SK-N-SH (cell line): ENCODE measurements around the gene MYO10. TPM values are rescaled to one million over a fixed set of nuclear protein-coding genes. Genes with fewer than 3 reads are reported as not detected.
"Not testable (repeated sequence)": the region's sequence is repeated elsewhere in the genome, so short reads cannot be mapped to it uniquely, and the experiment has no call there.

Experiments used
- CTCF ChIA-PET: fragments of 300-600, 350-600 bp; formaldehyde crosslinking; extraction: SDS; loops from one replicate; lab custom pipeline; 2021; lab: Yijun Ruan, JAX
- POLR2A ChIA-PET: fragments of 350-600 bp; sonication (Branson Sonifier 250); formaldehyde crosslinking; extraction: SDS; loops from one replicate; lab custom pipeline; 2020; ENCODE audit warnings: antibody characterized with exemption, inconsistent platforms; lab: Yijun Ruan, JAX
- DNase-seq: peaks from one replicate; pipeline ENCODE4 v3.0.0; 2012
- H2AFZ ChIP-seq: fragments of 200-600 bp; sonication (generic); 2 replicates; pipeline ENCODE4 v1.8.1; 2016; ENCODE audit warnings: antibody characterized with exemption, mild to moderate bottlenecking, low read depth
- H3F3A ChIP-seq: fragments of 200-600 bp; sonication (generic); replicated peaks from 2 replicates; pipeline ENCODE3; 2016; ENCODE audit warnings: antibody characterized with exemption, mild to moderate bottlenecking; ENCODE audit not compliant: insufficient read depth
- H3K27ac ChIP-seq, 2 experiments: fragments of 200-500 bp in 1 of 2; fragments of 200-600 bp in 1 of 2; sonication (Bioruptor generic) in 1 of 2; sonication (generic), shearing (Covaris generic) in 1 of 2; 2 replicates each; pipeline versions ENCODE4 v1.5.1 to v1.6.1; 2014 to 2016; ENCODE audit warnings: low read depth in 2 of 2, inconsistent platforms in 1 of 2, low read length in 1 of 2, mild to moderate bottlenecking in 1 of 2, mixed read lengths in 1 of 2
- H3K27me3 ChIP-seq: fragments of 200-600 bp; sonication (generic), shearing (Covaris generic); 2 replicates; pipeline ENCODE4 v1.6.1; 2016; ENCODE audit warnings: mixed run types; ENCODE audit not compliant: insufficient read depth
- H3K36me3 ChIP-seq, 2 experiments: fragments of 200-500 bp in 1 of 2; fragments of 200-600 bp in 1 of 2; sonication (Bioruptor generic) in 1 of 2; sonication (generic) in 1 of 2; replicated peaks in 1 of 2; 2 replicates each; pipeline versions ENCODE3 to v1.5.1; 2014 to 2016; ENCODE audit warnings: low read length in 1 of 2, mild to moderate bottlenecking in 1 of 2; ENCODE audit not compliant: insufficient read depth in 2 of 2, control insufficient read depth in 1 of 2
- H3K4me1 ChIP-seq, 2 experiments: fragments of 200-500 bp in 1 of 2; fragments of 200-600 bp in 1 of 2; sonication (Bioruptor generic) in 1 of 2; sonication (generic), shearing (Covaris generic) in 1 of 2; 2 replicates each; pipeline versions ENCODE4 v1.5.1 to v1.6.1; 2014 to 2016; ENCODE audit warnings: low read depth in 1 of 2, low read length in 1 of 2, mixed run types in 1 of 2; ENCODE audit not compliant: insufficient read depth in 2 of 2, control insufficient read depth in 1 of 2
- H3K4me2 ChIP-seq: fragments of 200-600 bp; sonication (generic), shearing (Covaris generic); 2 replicates; pipeline ENCODE4 v1.6.1; 2017; ENCODE audit warnings: mixed run types
- H3K4me3 ChIP-seq, 2 experiments: fragments of 200-500 bp in 1 of 2; fragments of 200-600 bp in 1 of 2; sonication (Bioruptor generic) in 1 of 2; sonication (generic), shearing (Covaris generic) in 1 of 2; 2 replicates each; pipeline versions ENCODE4 v1.5.1 to v1.8.1; 2014 to 2016; ENCODE audit warnings: low read depth in 2 of 2, inconsistent platforms in 1 of 2, low read length in 1 of 2, mild to moderate bottlenecking in 1 of 2, mixed read lengths in 1 of 2, moderate library complexity in 1 of 2
- H3K79me2 ChIP-seq: fragments of 200-600 bp; sonication (generic); 2 replicates; pipeline ENCODE4 v1.8.1; 2017; ENCODE audit warnings: mild to moderate bottlenecking; ENCODE audit not compliant: insufficient read depth
- H3K9ac ChIP-seq: fragments of 200-600 bp; sonication (generic); 2 replicates; pipeline ENCODE4 v1.6.1; 2017; ENCODE audit warnings: mixed run types
- H3K9me2 ChIP-seq: fragments of 200-600 bp; sonication (generic); 2 replicates; pipeline ENCODE4 v1.6.1; 2017; ENCODE audit warnings: mixed run types
- H3K9me3 ChIP-seq: fragments of 200-600 bp; sonication (generic); 2 replicates; pipeline ENCODE4 v1.6.1; 2017; ENCODE audit warnings: mixed run types, mild to moderate bottlenecking, moderate library complexity
- H4K20me1 ChIP-seq: fragments of 200-600 bp; sonication (generic); 2 replicates; pipeline ENCODE4 v1.6.1; 2017; ENCODE audit warnings: mild to moderate bottlenecking, mixed run types; ENCODE audit not compliant: insufficient read depth
- CHD2 ChIP-seq: fragments of 150-350 bp; IDR thresholded peaks from 2 replicates; pipeline ENCODE4 v1.6.1; 2018; ENCODE audit warnings: low read length; ENCODE audit not compliant: partially characterized antibody
- ELF1 ChIP-seq: IDR thresholded peaks from 2 replicates; pipeline ENCODE4 v1.4.0; 2012
- GABPA ChIP-seq: IDR thresholded peaks from 2 replicates; pipeline ENCODE4 v1.4.0; 2012; ENCODE audit warnings: low read depth, mild to moderate bottlenecking
- JUND ChIP-seq: IDR thresholded peaks from 2 replicates; pipeline ENCODE4 v1.4.0; 2012
- MAX ChIP-seq: IDR thresholded peaks from 2 replicates; pipeline ENCODE4 v1.4.0; 2012; ENCODE audit warnings: low read depth
- NRF1 ChIP-seq: IDR thresholded peaks from 2 replicates; pipeline ENCODE4 v1.6.1; 2012; ENCODE audit warnings: low read depth, mild to moderate bottlenecking, low read length
- PBX3 ChIP-seq: IDR thresholded peaks from 2 replicates; pipeline ENCODE4; 2012
- RCOR1 ChIP-seq: fragments of 150-350 bp; IDR thresholded peaks from 2 replicates; pipeline ENCODE4 v1.6.1; 2017; ENCODE audit warnings: antibody characterized with exemption, low read length
- RXRA ChIP-seq: IDR thresholded peaks from 2 replicates; pipeline ENCODE4 v1.4.0; 2012; ENCODE audit warnings: low read depth, mild to moderate bottlenecking, borderline replicate concordance
- SMC3 ChIP-seq: IDR thresholded peaks from 2 replicates; pipeline ENCODE4 v1.6.1; 2012; ENCODE audit warnings: low read depth, low read length, improper control_type of control experiment
- TCF12 ChIP-seq: IDR thresholded peaks from 2 replicates; pipeline ENCODE4 v1.4.0; 2012
- USF1 ChIP-seq: IDR thresholded peaks from 2 replicates; pipeline ENCODE4 v1.4.0; 2012; ENCODE audit warnings: low read depth, borderline replicate concordance
- WGBS: methylation state at CpG from one replicate; pipeline ENCODE4 v1.1.6; 2017; ENCODE audit warnings: low lambda C conversion rate; 5-methylcytosine and 5-hydroxymethylcytosine counted together
- polyA plus RNA-seq, 3 experiments: library from polyadenylated mRNA; depleted of rRNA; stranded (reverse); fragments of >200 nt; gene quantifications; 2 replicates each; pipeline ENCODE4 v1.2.3, GENCODE V29; 2012

MYO10 gene
- polyA plus RNA-seq, 1 of the 3 experiments (the other 2 are of a cell fraction) = 8.1 TPM

- Histone ChIP-seq H3K9me3 (no peaks in the 10 kb centered on the region), H4K20me1 (peaks cover 85% of the 10 kb centered on the region), H3F3A (peaks cover 12% of the 10 kb centered on the region), H3K27me3 (no peaks in the 10 kb centered on the region), H3K4me2 (no peak overlapping the region), H3K27ac (no peak overlapping the region), H3K79me2 (peaks cover 100% of the 10 kb centered on the region), H2AFZ (no peak overlapping the region)
- ChIA-PET POLR2A (no interaction called here), CTCF (interaction anchor here (1.4 kb wide), 1 partner anchor 314 kb away, joined by 3 read pairs; no protein-coding TSS in a partner anchor)
- no peak for DNase-seq
- TF ChIP-seq SMC3 (no peak), CHD2 (no peak), JUND (no peak), TCF12 (no peak), GABPA (no peak), NRF1 (no peak), PBX3 (no peak), RCOR1 (no peak), RXRA (no peak), USF1 (no peak), ELF1 (no peak), MAX (no peak)
- TF ChIP-seq, all 33 proteins: peak for 0
- H3K36me3 ChIP-seq = peaks cover 0 to 51% of the 10 kb centered on the region in 2 experiments
- no peak overlapping the region for H3K9ac ChIP-seq
- H3K9me2 ChIP-seq = no peaks in the 10 kb centered on the region
- 93% methylated on average over 9 of the region's 9 CpGs for WGBS
- no peak overlapping the region for H3K4me3 ChIP-seq
- H3K4me1 ChIP-seq = peaks cover 0 to 10% of the 10 kb centered on the region in 2 experiments; a peak in 1 of 4 replicates
These were observed 58.7 kb downstream of the MYO10 start for GRCh38 chr5:16877267-16877935.

- Histone ChIP-seq H4K20me1 (peaks cover 83% of the 10 kb centered on the region), H3K4me1 (peaks cover 0 to 11% of the 10 kb centered on the region in 2 experiments; a peak in 1 of 4 replicates), H3K79me2 (peaks cover 100% of the 10 kb centered on the region), H3F3A (peaks cover 18% of the 10 kb centered on the region), H3K36me3 (peaks cover 0 to 61% of the 10 kb centered on the region in 2 experiments)
- H2AFZ ChIP-seq, H3K27me3 ChIP-seq, H3K9me3 ChIP-seq, H3K9me2 ChIP-seq, DNase-seq, H3K27ac ChIP-seq, CTCF ChIA-PET, H3K4me2 ChIP-seq, POLR2A ChIA-PET, H3K9ac ChIP-seq, H3K4me3 ChIP-seq: not testable (repeated sequence)
- 88% methylated on average over 1 of the region's 1 CpG for WGBS
These were observed 61.7 kb downstream of the MYO10 start for GRCh38 chr5:16874424-16874823.
